GM10847 (cell line): ENCODE results near the gene RGSL1.

ENCODE experiments used
- POLR2A ChIP-seq: IDR thresholded peaks from 2 replicates; pipeline ENCODE4 v1.6.1; 2011; ENCODE audit not compliant: insufficient read length; ENCODE audit errors: extremely low read depth

Gene RGSL1

DNA sequence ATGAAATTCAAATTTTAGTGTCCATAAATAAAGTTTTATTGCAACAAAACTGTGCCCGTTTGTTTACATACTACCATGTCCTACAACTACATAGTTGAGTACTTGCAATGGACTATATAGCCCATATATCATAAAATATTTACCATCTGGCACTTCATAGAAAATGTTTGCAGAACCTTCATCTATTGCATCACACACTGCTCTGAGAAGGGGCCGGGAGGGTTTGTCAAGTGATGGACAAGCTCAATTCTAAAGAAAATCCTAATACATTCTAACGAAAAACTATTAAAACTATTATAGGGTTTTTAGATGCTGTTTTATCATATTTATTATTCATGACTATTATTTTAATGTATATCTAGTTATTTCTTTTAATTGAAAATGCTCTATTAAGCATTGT, 35.9 kb downstream of the RGSL1 start:
- no peak for TF ChIP-seq POLR2A

DNA sequence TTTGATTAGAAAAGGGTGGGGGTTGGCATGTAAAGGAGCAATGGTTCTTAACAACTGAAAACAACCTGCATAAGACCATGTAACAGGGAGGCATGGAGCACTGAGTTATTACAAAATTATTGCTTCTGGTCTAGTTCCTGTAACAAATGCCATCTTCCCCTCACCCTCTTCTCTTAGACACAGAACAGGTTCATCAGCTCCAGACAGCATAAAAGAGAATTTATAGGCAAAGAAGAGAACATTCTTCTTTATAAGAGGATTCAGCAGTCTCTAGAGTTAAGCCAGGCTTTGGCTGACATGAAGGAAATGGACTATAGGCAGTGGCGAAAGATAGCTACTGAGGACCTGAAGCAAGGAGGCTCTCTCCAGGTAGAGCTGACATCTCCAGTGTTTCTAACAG, 38.9 kb downstream of the RGSL1 start:
- no peak for TF ChIP-seq POLR2A

DNA sequence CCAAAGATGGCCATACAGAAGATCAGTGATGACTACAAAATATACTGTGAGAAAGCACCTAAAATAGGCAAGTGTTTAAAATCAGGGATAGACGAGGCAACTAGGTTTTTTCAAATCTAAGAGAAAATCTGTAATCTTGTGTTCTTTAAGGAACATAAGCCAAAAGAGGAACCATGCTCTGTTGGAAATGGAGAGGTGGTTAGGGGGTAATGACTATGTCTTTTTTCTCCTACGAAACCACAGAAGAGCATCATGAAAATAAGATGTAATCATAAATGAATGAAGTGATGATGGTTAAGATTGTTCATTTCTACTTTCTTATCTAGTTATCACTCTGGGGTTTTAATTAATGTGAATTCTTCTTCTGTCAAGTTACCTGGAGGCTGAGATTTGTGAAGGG, 43.1 kb downstream of the RGSL1 start:
- no peak for TF ChIP-seq POLR2A

DNA sequence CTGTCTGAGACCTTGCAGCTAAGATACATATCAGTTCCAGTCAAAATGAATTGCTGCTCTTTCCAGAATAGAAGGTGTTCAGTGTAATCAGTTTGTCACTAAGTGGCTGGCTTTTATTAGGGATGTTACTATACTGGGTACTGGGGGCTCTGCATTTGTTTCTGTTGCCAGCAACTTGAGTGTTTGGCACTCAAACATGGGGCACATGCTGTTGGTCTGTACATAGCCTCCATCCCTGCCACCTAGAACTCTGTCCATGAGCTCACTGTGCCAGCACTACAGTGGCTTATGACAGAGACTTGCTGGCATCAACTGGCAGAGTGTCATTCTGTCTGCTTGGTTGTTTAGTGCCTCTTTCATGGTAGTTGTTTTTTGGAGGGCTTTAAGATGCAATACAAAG, 45.1 kb downstream of the RGSL1 start:
- no peak for TF ChIP-seq POLR2A

DNA sequence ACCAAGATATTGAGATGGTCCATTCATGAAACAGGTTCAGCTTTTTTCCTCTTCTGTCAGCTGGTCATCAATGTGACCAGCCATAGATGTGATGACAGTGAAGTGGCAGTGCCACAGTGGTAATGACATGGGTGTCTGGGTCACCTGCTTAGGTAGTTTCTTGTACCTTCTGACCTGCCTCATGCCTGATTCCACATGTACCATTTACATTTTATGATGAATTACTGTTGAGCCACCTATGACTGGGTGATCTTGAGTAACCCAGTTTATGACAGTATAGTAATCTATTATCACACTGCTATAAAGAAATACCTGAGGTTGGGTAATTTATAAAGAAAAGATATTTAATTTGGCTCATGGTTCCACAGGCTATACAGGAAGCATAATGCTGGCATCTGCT, 45.7 kb downstream of the RGSL1 start:
- no peak for TF ChIP-seq POLR2A

DNA sequence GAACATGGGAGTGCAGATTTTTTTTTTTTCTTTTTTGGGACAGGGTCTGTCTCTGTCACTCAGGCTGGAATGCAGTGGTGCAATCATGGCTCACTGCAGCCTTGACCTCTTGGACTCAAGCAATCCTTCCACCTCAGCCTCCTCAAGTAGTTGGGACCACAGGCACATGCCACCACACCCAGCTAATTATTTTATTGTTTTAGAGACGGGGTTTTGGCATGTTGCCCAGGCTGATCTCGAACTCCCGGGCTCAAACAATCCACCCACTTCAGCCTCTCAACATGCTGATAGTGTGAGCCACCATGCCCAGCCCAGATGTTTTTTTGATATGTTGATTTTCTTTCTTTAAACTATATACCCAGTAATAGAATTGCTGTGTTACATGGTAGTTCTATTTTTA, 57.7 kb downstream of the RGSL1 start:
- no peak for TF ChIP-seq POLR2A

DNA sequence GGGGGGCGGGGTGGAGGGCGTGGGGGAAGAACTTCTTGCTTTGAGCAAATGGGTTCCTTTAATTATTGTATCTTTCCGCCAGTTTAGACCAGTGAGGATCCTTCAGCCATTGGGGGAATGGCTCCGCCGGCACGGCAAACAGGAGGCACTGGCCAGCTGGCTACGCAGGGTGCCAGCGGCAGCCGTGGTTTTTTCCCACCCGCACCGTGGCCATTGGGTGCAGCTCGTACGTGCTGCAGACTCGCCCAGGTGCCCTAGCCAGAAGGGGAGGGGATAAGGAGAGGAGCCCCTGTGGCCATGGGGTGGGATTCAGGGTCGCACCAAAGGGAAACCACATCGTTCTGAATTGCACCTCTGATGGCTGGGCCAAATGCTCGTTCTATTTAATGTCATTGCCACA, 65.6 kb downstream of the RGSL1 start:
- no peak for TF ChIP-seq POLR2A

DNA sequence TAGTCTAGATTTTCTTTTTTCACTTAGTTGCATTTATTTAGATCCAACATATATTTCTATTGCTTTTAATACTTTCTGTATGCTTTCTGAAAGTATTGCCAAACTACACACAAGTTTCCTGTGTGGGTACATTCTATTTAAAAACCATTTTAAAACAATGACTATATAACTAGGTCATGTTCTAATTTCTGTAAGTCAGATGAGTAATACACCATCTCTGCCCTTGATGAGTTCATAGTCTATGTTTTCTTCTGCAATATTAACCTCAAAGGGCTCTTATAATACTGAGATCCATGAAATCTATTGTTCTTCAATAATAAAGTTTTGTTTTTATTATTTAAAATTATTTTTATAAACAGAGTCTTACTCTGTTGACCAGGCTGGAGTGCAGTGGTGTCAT, 70.8 kb downstream of the RGSL1 start:
- TF ChIP-seq POLR2A: no peak

DNA sequence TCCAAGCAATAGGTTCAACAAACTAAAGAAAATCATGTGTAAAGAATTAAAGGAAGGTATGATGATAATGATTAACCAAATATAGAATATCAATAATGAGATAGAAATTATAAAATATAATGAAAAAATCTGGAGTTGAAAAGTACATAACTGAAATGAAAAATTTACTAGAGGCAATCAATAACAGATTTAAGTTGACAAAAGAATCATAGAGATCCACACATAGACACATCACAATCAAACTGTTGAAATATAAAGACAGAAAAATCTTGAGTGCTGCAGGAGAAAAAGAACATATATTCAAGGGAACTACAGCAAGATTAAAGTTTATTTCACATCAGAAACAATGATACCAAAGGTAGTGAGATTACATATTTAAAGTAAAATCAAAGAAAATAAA, 75.4 kb downstream of the RGSL1 start:
- no peak for TF ChIP-seq POLR2A

DNA sequence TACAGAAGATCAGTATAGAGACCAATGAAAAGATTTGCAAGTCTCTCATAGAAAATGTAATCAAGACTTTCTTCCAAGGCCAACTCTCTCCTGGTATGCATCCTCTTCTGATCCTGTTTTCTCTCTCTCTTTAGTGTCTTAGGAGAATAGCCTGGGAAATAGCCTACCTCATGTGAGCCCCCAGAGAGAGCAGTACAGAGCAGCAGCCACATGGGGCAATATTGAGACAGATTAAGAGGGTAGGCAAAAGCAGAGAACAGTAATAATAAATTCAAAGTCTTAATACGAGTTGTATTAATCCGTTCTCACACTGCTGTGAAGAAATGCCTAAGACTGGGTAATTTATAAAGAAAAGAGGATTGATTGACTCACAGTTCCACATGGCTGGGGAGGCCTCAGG, 77.7 kb downstream of the RGSL1 start:
- TF ChIP-seq POLR2A: no peak

DNA sequence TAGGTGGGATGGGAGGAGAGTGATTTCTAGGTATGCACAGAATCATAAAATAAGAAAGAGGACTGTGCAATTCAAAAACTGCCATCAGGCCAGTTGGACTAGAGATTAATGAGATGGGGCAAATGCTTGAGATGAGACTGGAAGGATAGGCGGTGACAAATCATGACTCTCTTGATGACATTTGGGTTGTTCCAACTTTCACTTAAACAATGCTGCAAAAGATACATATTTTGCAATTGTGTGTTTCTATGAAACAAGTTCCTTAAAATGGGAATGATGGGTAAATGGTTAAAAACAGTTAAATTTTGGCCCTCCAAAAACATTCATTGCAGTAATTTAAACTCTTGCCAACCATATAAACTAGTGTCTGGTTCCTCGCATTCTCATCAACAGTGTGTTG, 84.0 kb downstream of the RGSL1 start:
- TF ChIP-seq POLR2A: no peak

DNA sequence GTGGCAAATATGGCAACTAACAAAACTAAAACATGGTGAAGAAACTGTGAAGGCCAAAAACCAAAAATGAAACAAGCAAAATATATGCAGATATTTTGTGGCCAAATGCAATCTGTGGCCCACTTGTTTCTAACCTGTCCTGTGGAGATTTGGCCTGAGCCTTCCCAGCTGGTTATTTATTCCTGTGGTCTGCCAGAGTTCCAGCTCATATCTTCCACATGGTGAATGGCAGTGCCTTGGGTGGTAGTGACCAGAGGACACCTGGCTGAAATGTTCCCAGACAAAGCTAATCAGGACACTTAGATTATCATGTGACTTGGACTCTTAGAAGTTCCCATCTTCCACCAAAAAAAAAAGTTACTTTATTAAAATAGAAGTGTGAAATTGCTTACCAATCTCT, 99.4 kb downstream of the RGSL1 start:
- TF ChIP-seq POLR2A: no peak

DNA sequence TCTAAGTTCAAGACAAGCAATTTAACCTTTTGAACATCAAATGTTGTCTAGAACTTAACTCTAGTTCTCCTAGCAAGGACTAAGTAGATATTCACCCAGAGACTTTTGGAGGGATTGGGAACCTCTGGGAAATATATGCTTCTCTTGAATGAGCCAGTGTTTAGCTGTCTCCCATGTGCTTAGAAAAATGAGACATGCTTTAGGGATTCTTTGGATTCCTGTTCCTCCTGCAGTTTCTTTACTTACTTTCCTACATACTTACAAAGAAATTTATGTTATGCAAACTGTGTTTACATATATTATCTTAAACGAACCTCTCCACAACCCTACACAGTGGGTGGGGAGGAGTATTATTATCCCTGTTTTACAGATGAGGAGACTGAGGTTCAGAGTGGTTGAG, 99.9 kb downstream of the RGSL1 start:
- TF ChIP-seq POLR2A: no peak

DNA sequence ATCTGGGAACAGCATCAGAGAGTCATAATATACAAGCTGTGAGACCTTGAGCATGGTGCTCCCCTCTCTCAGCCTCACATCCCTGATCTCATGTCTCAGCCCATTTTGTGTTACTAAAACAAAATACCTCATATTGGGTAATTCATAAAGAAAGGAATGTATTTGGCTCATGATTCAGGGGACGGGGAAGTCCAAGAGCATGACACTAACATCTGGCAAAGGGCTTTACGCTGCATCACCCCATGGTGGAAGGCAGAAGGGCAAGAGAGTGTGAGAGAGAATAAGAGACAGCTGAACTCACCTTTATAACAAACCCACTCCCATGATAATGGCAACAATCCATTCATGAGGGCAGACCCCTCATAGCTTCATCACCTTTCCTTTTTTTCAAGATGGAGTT, 102.6 kb downstream of the RGSL1 start:
- TF ChIP-seq POLR2A: no peak

DNA sequence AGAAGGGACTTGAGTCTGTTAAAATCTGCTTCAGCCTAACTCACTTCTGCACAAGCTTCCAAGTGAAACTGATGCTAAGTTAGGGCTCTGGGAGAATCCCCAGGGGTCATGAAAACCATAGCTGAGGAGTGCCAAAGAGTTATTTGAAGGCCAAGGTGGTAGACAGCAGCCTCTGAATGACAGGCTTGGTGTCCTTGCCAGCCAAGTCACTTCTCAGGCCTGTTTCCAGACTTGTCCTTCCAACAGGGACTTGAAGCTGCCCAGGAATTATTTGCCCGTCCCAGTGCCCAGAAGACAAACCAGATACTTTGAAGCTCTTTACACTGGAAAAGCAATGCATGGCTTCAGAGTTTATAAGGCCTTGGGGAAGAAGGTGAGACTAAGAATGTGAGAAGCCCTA, 105.5 kb downstream of the RGSL1 start:
- TF ChIP-seq POLR2A: no peak

DNA sequence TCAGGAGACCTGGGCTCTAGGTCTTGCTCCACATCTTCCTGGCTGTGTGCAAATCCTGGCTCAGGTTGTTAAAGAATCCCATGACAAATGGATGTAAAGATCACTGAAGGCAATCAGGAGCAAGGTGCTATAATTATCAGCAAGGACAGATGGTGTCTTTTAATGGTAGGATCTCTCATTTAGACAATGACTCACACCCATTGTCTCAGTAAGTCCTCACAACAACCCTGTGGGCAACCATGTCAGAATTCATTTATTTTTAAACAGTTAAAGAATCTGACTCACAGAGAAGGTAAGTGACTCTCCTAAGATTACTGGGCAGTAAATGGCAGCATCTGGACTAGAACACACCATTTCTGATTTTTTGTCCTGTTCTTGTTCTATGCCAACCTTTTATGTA, 106.3 kb downstream of the RGSL1 start:
- TF ChIP-seq POLR2A: no peak

DNA sequence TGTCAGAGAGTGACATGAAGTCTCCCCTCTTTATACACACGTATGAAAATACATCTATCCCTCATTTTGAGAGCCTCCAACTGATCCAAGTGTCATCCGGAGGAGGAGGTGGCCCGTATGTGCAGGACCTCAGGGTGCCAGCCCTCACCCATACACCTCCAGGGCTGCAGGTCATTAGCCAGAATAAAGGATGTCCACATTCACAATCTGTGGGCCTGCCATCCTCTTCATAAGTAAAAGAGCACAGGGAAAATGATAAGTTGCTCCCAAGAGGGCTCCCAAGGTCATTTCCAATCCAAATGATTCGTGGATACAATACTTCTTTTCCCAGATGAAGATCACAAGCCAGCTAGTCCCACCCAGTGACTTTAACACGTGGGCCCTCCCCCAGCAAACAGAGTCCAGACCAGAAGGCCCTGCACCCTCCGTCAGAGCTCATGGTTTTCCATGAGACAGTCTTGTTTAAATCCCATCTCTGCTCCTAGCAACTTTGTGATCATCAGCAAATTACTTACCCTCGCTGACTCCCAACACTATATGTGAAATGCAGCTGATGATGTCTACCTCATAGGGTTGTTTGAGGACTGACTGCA, 110.5 kb downstream of the RGSL1 start:
- no peak for TF ChIP-seq POLR2A

DNA sequence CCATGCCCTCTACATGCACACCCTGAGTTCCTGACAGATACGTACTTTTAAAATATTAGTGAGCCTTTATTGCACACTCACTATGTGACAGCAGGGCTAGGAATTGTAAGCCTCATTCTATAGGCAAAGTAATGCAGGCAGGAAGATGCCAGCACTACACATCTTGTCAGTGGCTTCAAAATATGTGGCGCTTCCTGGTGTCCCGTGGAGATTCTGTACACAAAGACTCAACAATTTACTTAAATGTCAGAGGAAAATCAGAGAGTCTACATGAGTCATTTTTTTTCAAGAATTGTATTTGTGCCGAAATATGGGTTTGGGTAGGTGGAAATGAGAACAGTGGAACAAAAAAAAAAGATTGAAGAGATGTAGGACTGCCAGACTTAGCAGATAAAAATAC, 111.5 kb downstream of the RGSL1 start:
- no peak for TF ChIP-seq POLR2A

DNA sequence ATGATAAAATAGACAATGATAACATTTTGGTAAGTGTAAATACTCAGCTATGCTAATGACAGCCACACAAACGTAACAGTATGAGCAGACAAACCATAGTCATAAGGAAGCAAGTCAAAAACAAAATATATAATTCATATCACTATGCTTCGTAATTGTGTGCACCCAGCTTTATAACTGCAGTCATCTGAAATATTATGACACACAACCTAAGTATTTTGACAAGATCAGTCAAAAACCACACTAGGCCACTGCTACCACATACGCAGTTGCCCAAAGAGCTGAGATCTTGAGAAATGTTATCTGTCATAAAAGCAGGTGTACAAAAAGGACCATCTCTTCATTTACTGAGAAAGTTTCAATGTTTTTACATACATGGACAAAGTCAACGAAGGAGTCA, 113.1 kb downstream of the RGSL1 start:
- TF ChIP-seq POLR2A: no peak
